ENCODE results near the gene PGS1. TPM values are rescaled to one million over a fixed set of nuclear protein-coding genes. Genes with fewer than 3 reads are reported as not detected.
A peak's percentile ranks its signal among the peaks of the same experiment; 100 is the strongest.

Gene PGS1
- total RNA-seq, 1 donor from 2014 or later, result 22.7 TPM

GRCh38 chr17:78466786-78467715 is 88.6 kb downstream of the PGS1 start:
- Mint-ChIP-seq H3K4me1 (ENCODE audit: low read depth) (no peaks in the 10 kb centered on the region), H3K36me3 (ENCODE audit: low read depth) (no peaks in the 10 kb centered on the region), H3K9me3 (ENCODE audit: low read depth) (no peaks in the 10 kb centered on the region), H3K27me3 (ENCODE audit: low read depth) (peaks cover 2% of the 10 kb centered on the region), H3K4me3 (ENCODE audit: unreplicated experiment) (no peak overlapping the region), H3K27ac (ENCODE audit: unreplicated experiment) (no peak overlapping the region)
- no peak for DNase-seq (ENCODE audit: low spot score)
- no peak for TF ChIP-seq CTCF (IDR thresholded peaks at IDR 0.05)

- Mint-ChIP-seq H3K36me3 (ENCODE audit: low read depth) (no peaks in the 10 kb centered on the region), H3K4me3 (ENCODE audit: unreplicated experiment) (no peak overlapping the region), H3K4me1 (ENCODE audit: low read depth) (no peaks in the 10 kb centered on the region), H3K27ac (ENCODE audit: unreplicated experiment) (no peak overlapping the region), H3K9me3 (ENCODE audit: low read depth) (no peaks in the 10 kb centered on the region), H3K27me3 (ENCODE audit: low read depth) (peaks cover 2% of the 10 kb centered on the region)
- no peak for DNase-seq (ENCODE audit: low spot score)
- no peak for TF ChIP-seq CTCF (IDR thresholded peaks at IDR 0.05)
Observed at GRCh38 chr17:78468366-78468765, 89.9 kb downstream of the PGS1 start.

- Mint-ChIP-seq H3K9me3 (ENCODE audit: low read depth) (no peaks in the 10 kb centered on the region), H3K27me3 (ENCODE audit: low read depth) (peaks cover 2% of the 10 kb centered on the region), H3K4me1 (ENCODE audit: low read depth) (no peaks in the 10 kb centered on the region), H3K4me3 (ENCODE audit: unreplicated experiment) (no peak overlapping the region), H3K27ac (ENCODE audit: unreplicated experiment) (no peak overlapping the region), H3K36me3 (ENCODE audit: low read depth) (no peaks in the 10 kb centered on the region)
- no peak for DNase-seq (ENCODE audit: low spot score)
- TF ChIP-seq CTCF (IDR thresholded peaks at IDR 0.05), result no peak
Observed at GRCh38 chr17:78469443-78469842, 91.0 kb downstream of the PGS1 start.

- no peak overlapping the region for H3K4me3 Mint-ChIP-seq (ENCODE audit: unreplicated experiment)
- peak; percentile 59 for DNase-seq (ENCODE audit: low spot score)
- TF ChIP-seq CTCF (IDR thresholded peaks at IDR 0.05), result no peak
- H3K27me3 Mint-ChIP-seq (ENCODE audit: low read depth), result peaks cover 4% of the 10 kb centered on the region
- H3K9me3 Mint-ChIP-seq (ENCODE audit: low read depth), result no peaks in the 10 kb centered on the region
- H3K36me3 Mint-ChIP-seq (ENCODE audit: low read depth), result no peaks in the 10 kb centered on the region
- no peak overlapping the region for H3K27ac Mint-ChIP-seq (ENCODE audit: unreplicated experiment)
- H3K4me1 Mint-ChIP-seq (ENCODE audit: low read depth), result no peaks in the 10 kb centered on the region
Observed at GRCh38 chr17:78471635-78472034, 93.2 kb downstream of the PGS1 start.

GRCh38 chr17:78472035-78472905 is 93.8 kb downstream of the PGS1 start:
- Mint-ChIP-seq H3K4me1 (ENCODE audit: low read depth) (no peaks in the 10 kb centered on the region), H3K27me3 (ENCODE audit: low read depth) (peaks cover 3% of the 10 kb centered on the region), H3K9me3 (ENCODE audit: low read depth) (no peaks in the 10 kb centered on the region), H3K4me3 (ENCODE audit: unreplicated experiment) (no peak overlapping the region), H3K27ac (ENCODE audit: unreplicated experiment) (no peak overlapping the region), H3K36me3 (ENCODE audit: low read depth) (no peaks in the 10 kb centered on the region)
- DNase-seq (ENCODE audit: low spot score), result peak; percentile 50
- TF ChIP-seq CTCF (IDR thresholded peaks at IDR 0.05), result no peak

All from chondrocyte (in vitro differentiated cells).